ENCODE measurements around the gene HEATR5B. TPM values are rescaled to one million over a fixed set of nuclear protein-coding genes. Genes with fewer than 3 reads are reported as not detected.

The HEATR5B gene
- total and polyA plus RNA-seq, 9 of the 15 experiments (the other 6 are each of a cell fraction or from before 2014, with no cell fraction given): 4.2 to 21.7 (median 12.2) TPM

GRCh38 chr2:36971990-36972389, 112.2 kb downstream of the HEATR5B start (continued):
- TF ChIP-seq ZNF740 (CRISPR knock-in tag; IDR thresholded peaks at IDR 0.05) (no peak), ZNF740 (tag; IDR thresholded peaks at IDR 0.05) (no peak), PKNOX1 (IDR thresholded peaks at IDR 0.05) (peak; percentile 83), MAX (CRISPR knock-in tag; IDR thresholded peaks at IDR 0.05) (no peak), ZNF830 (CRISPR knock-in tag; IDR thresholded peaks at IDR 0.05) (no peak), U2AF1 (optimal IDR thresholded peaks at IDR 0.05; ENCODE audit: low read depth, low read length) (no peak)

GRCh38 chr2:36967236-36967876, 116.8 kb downstream of the HEATR5B start:
- ChIA-PET POLR2A (interaction anchor here (0.6 to 1.7 kb wide), 6 partner anchors 13 to 229 kb away, joined by 3 to 6 read pairs (median 3); partner anchors contain the start of gene CEBPZOS), CTCF (ENCODE audit: low intra/inter-chr PET ratio) (no interaction called here)
- ATAC-seq: no peak
- Histone ChIP-seq H2AFZ (ENCODE audit: low read depth, low read length) (peak overlapping the region; percentile 98), H3K9me3 (replicated peaks; ENCODE audit: control insufficient read depth, insufficient read depth, low read depth, low read length) (no peaks in the 10 kb centered on the region), H4K20me1 (replicated peaks; ENCODE audit: control insufficient read depth, insufficient read depth, low read length) (no peaks in the 10 kb centered on the region), H3K27ac (ENCODE audit: extremely low read depth, low read depth, low read length) (peak overlapping the region; percentile 96), H3K9me1 (ENCODE audit: control insufficient read depth, insufficient read depth, low read length) (no peaks in the 10 kb centered on the region), H3K4me3 (peak overlapping the region; percentile 96), H3K4me2 (ENCODE audit: insufficient read depth, low read length) (peak overlapping the region; percentile 94), H3K27me3 (ENCODE audit: control insufficient read depth in 2 of 2, insufficient read depth in 2 of 2, low read length in 2 of 2) (no peaks in the 10 kb centered on the region), H3K36me3 (ENCODE audit: control insufficient read depth, insufficient read depth, low read length) (peaks cover 4% of the 10 kb centered on the region; the same call in 2 of the 3 replicates), H3K4me1 (replicated peaks in 1 of 2; ENCODE audit: control insufficient read depth in 2 of 2, insufficient read depth in 2 of 2, low read length in 2 of 2) (peaks cover 6 to 22% of the 10 kb centered on the region in 2 experiments), H3K9ac (ENCODE audit: insufficient read depth in 1 of 2, low read depth in 2 of 2, low read length in 2 of 2) (peak overlapping the region; percentile 96 to 97), H3K79me2 (ENCODE audit: control insufficient read depth, insufficient read depth, low read length) (peaks cover 44% of the 10 kb centered on the region)
- DNase-seq (ENCODE audit: extremely low read depth in 1 of 4, low spot score in 3 of 4): peak in 2 of 4 experiments; percentile 24 to 40
- intact Hi-C loops (cut with micrococcal nuclease): no loop called here
- in situ Hi-C loops (cut with MboI): no loop called here
- no peak for FAIRE-seq
- 7% methylated on average over 15 of the region's 15 CpGs for WGBS (ENCODE audit: insufficient coverage, low coverage, missing lambda C conversion rate)
- TSS peak; percentile 93 for BruUV-seq (replicated peaks)
- 0 out of 4 replicates have a peak, but pooled peaks of 1 of the 2 experiments have one; percentile 14 for TF ChIP-seq ZNF639 (CRISPR knock-in tag; conservative IDR thresholded peaks at IDR 0.05 in 1 of 2, IDR thresholded peaks at IDR 0.05 in 1 of 2)
- peak; percentile 3; the same call in 1 of the 2 replicates for TF ChIP-seq ZNF766 (CRISPR knock-in tag; conservative IDR thresholded peaks at IDR 0.05)
- TF ChIP-seq PHB2 (IDR thresholded peaks at IDR 0.05; ENCODE audit: low read depth): no peak
- peak; percentile 36; the same call in 1 of the 2 replicates for TF ChIP-seq ZNF512 (tag; IDR thresholded peaks at IDR 0.05)
- no peak for TF ChIP-seq BRCA1 (IDR thresholded peaks at IDR 0.05)
- no peak for TF ChIP-seq BRCA1 (CRISPR knock-in tag; IDR thresholded peaks at IDR 0.05)
- TF ChIP-seq MEF2A (IDR thresholded peaks at IDR 0.05; ENCODE audit: control insufficient read depth, low read depth, low read length): no peak
